SK-N-SH treated with all-trans-retinoic acid at 6 μM for 48 hours (cell line): ENCODE measurements around the gene LRRC26.

Experiments
- ARNTL ChIP-seq: fragments of 450-650 bp; formaldehyde crosslinking; IDR thresholded peaks from 2 replicates; pipeline ENCODE4 v1.5.0; 2020; ENCODE audit warnings: low read depth, mild to moderate bottlenecking, moderate library complexity, borderline replicate concordance
- CSDC2 ChIP-seq: fragments of 250-450 bp; sonication (Bioruptor Pico); IDR thresholded peaks from 2 replicates; pipeline ENCODE4 v1.5.0; 2020; ENCODE audit warnings: mild to moderate bottlenecking, moderate library complexity
- ESRRG ChIP-seq: fragments of 250-450 bp; sonication (Bioruptor Pico); IDR thresholded peaks from 2 replicates; pipeline ENCODE4 v1.6.1; 2021; ENCODE audit warnings: mild to moderate bottlenecking
- GLIS3 ChIP-seq: fragments of 250-450 bp; sonication (Bioruptor Pico); IDR thresholded peaks from 2 replicates; pipeline ENCODE4 v1.5.0; 2020; ENCODE audit warnings: mild to moderate bottlenecking, moderate library complexity
- OSR1 ChIP-seq: fragments of 250-450 bp; sonication (Bioruptor Pico); IDR thresholded peaks from 2 replicates; pipeline ENCODE4 v1.8.0; 2022; ENCODE audit warnings: moderate library complexity, mild to moderate bottlenecking, inconsistent platforms
- POU6F1 ChIP-seq: fragments of 250-450 bp; sonication (Bioruptor Pico); IDR thresholded peaks from 2 replicates; pipeline ENCODE4 v1.8.0; 2021; ENCODE audit warnings: low read depth, mild to moderate bottlenecking, moderate library complexity, borderline replicate concordance
- PPARA ChIP-seq: fragments of 250-450 bp; sonication (Bioruptor Pico); IDR thresholded peaks from 2 replicates; pipeline ENCODE4 v1.5.0; 2020; ENCODE audit warnings: mild to moderate bottlenecking, borderline replicate concordance
- ZC3H10 ChIP-seq: fragments of 250-450 bp; sonication (Bioruptor Pico); IDR thresholded peaks from 2 replicates; pipeline ENCODE4 v1.5.1; 2021; ENCODE audit warnings: mild to moderate bottlenecking, moderate library complexity
- ZNF70 ChIP-seq: fragments of 450-650 bp; formaldehyde crosslinking; IDR thresholded peaks from 2 replicates; pipeline ENCODE4 v1.5.0; 2020; ENCODE audit warnings: mild to moderate bottlenecking, moderate library complexity
- TF ChIP-seq, protein P1 (sequence below): fragments of 250-450 bp; sonication (Bioruptor Pico); IDR thresholded peaks from 2 replicates; pipeline ENCODE4 v1.5.1; 2020; ENCODE audit warnings: low read depth, mild to moderate bottlenecking, moderate library complexity
- TF ChIP-seq, protein P2 (sequence below): fragments of 250-450 bp; sonication (Bioruptor Pico); IDR thresholded peaks from 2 replicates; pipeline ENCODE4 v1.5.0; 2020; ENCODE audit warnings: mild to moderate bottlenecking, moderate library complexity

- TF ChIP-seq CSDC2 (CRISPR knock-in tag) (no peak), POU6F1 (no peak), GLIS3 (CRISPR knock-in tag) (no peak), OSR1 (no peak), ESRRG (CRISPR knock-in tag) (no peak), ARNTL (CRISPR knock-in tag) (no peak), PPARA (CRISPR knock-in tag) (no peak), ZC3H10 (CRISPR knock-in tag) (no peak), ZNF70 (no peak)
- TF ChIP-seq, protein P1, sequence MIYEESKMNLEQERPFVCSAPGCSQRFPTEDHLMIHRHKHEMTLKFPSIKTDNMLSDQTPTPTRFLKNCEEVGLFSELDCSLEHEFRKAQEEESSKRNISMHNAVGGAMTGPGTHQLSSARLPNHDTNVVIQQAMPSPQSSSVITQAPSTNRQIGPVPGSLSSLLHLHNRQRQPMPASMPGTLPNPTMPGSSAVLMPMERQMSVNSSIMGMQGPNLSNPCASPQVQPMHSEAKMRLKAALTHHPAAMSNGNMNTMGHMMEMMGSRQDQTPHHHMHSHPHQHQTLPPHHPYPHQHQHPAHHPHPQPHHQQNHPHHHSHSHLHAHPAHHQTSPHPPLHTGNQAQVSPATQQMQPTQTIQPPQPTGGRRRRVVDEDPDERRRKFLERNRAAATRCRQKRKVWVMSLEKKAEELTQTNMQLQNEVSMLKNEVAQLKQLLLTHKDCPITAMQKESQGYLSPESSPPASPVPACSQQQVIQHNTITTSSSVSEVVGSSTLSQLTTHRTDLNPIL (CRISPR knock-in tag): no peak
- TF ChIP-seq, protein P2, sequence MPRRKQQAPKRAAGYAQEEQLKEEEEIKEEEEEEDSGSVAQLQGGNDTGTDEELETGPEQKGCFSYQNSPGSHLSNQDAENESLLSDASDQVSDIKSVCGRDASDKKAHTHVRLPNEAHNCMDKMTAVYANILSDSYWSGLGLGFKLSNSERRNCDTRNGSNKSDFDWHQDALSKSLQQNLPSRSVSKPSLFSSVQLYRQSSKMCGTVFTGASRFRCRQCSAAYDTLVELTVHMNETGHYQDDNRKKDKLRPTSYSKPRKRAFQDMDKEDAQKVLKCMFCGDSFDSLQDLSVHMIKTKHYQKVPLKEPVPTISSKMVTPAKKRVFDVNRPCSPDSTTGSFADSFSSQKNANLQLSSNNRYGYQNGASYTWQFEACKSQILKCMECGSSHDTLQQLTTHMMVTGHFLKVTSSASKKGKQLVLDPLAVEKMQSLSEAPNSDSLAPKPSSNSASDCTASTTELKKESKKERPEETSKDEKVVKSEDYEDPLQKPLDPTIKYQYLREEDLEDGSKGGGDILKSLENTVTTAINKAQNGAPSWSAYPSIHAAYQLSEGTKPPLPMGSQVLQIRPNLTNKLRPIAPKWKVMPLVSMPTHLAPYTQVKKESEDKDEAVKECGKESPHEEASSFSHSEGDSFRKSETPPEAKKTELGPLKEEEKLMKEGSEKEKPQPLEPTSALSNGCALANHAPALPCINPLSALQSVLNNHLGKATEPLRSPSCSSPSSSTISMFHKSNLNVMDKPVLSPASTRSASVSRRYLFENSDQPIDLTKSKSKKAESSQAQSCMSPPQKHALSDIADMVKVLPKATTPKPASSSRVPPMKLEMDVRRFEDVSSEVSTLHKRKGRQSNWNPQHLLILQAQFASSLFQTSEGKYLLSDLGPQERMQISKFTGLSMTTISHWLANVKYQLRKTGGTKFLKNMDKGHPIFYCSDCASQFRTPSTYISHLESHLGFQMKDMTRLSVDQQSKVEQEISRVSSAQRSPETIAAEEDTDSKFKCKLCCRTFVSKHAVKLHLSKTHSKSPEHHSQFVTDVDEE: no peak
Observed at GRCh38 chr9:137193771-137194170, 23.9 kb upstream of the LRRC26 start.
